ENCODE results near the gene DCTN2.

DNA sequence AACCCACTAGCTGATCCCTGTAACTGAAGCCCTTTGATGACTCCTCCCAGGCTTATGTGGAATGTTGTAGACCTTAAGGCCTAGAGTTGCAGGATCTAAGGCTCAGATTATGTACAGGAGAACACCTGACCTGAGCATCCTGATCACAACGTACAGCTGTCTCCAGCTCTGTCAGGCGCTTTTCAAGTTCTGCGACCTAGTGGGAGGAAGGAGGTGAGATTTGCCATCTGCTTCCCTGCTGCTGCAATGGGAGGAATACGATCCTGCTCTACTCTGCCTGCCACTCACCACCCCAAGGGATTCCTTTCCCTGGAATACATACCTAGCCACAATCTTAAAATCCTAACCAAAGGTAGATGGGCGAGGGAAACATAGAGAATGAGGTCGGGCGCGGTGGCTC is 13.9 kb downstream of the DCTN2 start:
- TF ChIP-seq, protein P1, sequence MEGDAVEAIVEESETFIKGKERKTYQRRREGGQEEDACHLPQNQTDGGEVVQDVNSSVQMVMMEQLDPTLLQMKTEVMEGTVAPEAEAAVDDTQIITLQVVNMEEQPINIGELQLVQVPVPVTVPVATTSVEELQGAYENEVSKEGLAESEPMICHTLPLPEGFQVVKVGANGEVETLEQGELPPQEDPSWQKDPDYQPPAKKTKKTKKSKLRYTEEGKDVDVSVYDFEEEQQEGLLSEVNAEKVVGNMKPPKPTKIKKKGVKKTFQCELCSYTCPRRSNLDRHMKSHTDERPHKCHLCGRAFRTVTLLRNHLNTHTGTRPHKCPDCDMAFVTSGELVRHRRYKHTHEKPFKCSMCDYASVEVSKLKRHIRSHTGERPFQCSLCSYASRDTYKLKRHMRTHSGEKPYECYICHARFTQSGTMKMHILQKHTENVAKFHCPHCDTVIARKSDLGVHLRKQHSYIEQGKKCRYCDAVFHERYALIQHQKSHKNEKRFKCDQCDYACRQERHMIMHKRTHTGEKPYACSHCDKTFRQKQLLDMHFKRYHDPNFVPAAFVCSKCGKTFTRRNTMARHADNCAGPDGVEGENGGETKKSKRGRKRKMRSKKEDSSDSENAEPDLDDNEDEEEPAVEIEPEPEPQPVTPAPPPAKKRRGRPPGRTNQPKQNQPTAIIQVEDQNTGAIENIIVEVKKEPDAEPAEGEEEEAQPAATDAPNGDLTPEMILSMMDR (IDR thresholded peaks at IDR 0.05): no peak
- TF ChIP-seq POLR2A (IDR thresholded peaks at IDR 0.05): no peak

Data from heart left ventricle (tissue), 13 donors.